Neutrophil (primary cell): ENCODE results near the gene NWD2.
A peak's percentile ranks its signal among the peaks of the same experiment; 100 is the strongest.

Experiments used
- H3K27ac ChIP-seq: fragments of 200-600 bp; sonication (generic); 2 replicates; pipeline ENCODE4 v1.5.1; 2016; ENCODE audit warnings: mild to moderate bottlenecking, moderate library complexity
- H3K27me3 ChIP-seq: fragments of 200-600 bp; sonication (generic); 2 replicates; pipeline ENCODE4 v1.6.0; 2016; ENCODE audit warnings: mild to moderate bottlenecking
- H3K36me3 ChIP-seq: fragments of 200-600 bp; sonication (generic); 2 replicates; pipeline ENCODE4 v1.5.1; 2017
- H3K4me1 ChIP-seq, 2 experiments: fragments of 200-600 bp in 1 of 2; sonication (generic) in 1 of 2; 1 replicate in 1 of 2; 2 replicates in 1 of 2; pipeline versions ENCODE4 v1.5.1 to v1.6.1; 2013 to 2016; ENCODE audit warnings: low read depth in 1 of 2, low read length in 1 of 2, mild to moderate bottlenecking in 1 of 2, moderate library complexity in 1 of 2; ENCODE audit not compliant: control insufficient read depth in 1 of 2, insufficient read depth in 1 of 2
- H3K4me3 ChIP-seq, 2 experiments: fragments of 200-600 bp in 1 of 2; sonication (generic) in 1 of 2; 1 replicate in 1 of 2; 2 replicates in 1 of 2; pipeline ENCODE4 v1.5.1; 2013 to 2016; ENCODE audit warnings: low read depth in 1 of 2, low read length in 1 of 2, mild to moderate bottlenecking in 1 of 2, moderate library complexity in 1 of 2
- H3K9me3 ChIP-seq: fragments of 200-600 bp; sonication (generic); 2 replicates; pipeline ENCODE4 v1.5.1; 2016
- CTCF ChIP-seq: fragments of 200-600 bp; sonication (generic); IDR thresholded peaks from 2 replicates; pipeline ENCODE4 v1.5.1; 2016; ENCODE audit warnings: antibody characterized with exemption

Gene NWD2

GRCh38 chr4:37447886-37448285 lies 203.3 kb downstream of the NWD2 start:
- no peak for TF ChIP-seq CTCF

GRCh38 chr4:37450309-37450708 lies 205.8 kb downstream of the NWD2 start:
- no peaks in the 10 kb centered on the region for H3K9me3 ChIP-seq
- no peak for TF ChIP-seq CTCF
- no peak overlapping the region for H3K27ac ChIP-seq
- H3K27me3 ChIP-seq, result peaks cover 89% of the 10 kb centered on the region
- no peaks in the 10 kb centered on the region for H3K36me3 ChIP-seq
- H3K4me1 ChIP-seq, result peaks cover 8 to 12% of the 10 kb centered on the region in 2 experiments
- no peak overlapping the region for H3K4me3 ChIP-seq

More at GRCh38 chr4:37447886-37448285, 203.3 kb downstream of the NWD2 start:
- Histone ChIP-seq H3K4me3 (no peak overlapping the region), H3K27ac (no peak overlapping the region), H3K36me3 (no peaks in the 10 kb centered on the region), H3K27me3 (peaks cover 64% of the 10 kb centered on the region), H3K9me3 (no peaks in the 10 kb centered on the region), H3K4me1 (peaks cover under 1% of the 10 kb centered on the region in 2 experiments)

- Histone ChIP-seq H3K9me3 (no peaks in the 10 kb centered on the region), H3K36me3 (no peaks in the 10 kb centered on the region), H3K27me3 (peaks cover 91% of the 10 kb centered on the region), H3K4me1 (peaks cover 8 to 12% of the 10 kb centered on the region in 2 experiments), H3K4me3 (no peak overlapping the region), H3K27ac (no peak overlapping the region)
- no peak for TF ChIP-seq CTCF
Observed at GRCh38 chr4:37450911-37451310, 206.4 kb downstream of the NWD2 start.

GRCh38 chr4:37451656-37452055 lies 207.1 kb downstream of the NWD2 start:
- H3K36me3 ChIP-seq, result no peaks in the 10 kb centered on the region
- TF ChIP-seq CTCF, result no peak
- peaks cover 97% of the 10 kb centered on the region for H3K27me3 ChIP-seq
- no peak overlapping the region for H3K27ac ChIP-seq
- no peaks in the 10 kb centered on the region for H3K9me3 ChIP-seq
- no peak overlapping the region for H3K4me3 ChIP-seq
- peaks cover 8 to 12% of the 10 kb centered on the region in 2 experiments for H3K4me1 ChIP-seq

GRCh38 chr4:37452952-37453280 lies 208.4 kb downstream of the NWD2 start:
- peak overlapping the region in 1 of 2 experiments; percentile 56 for H3K4me3 ChIP-seq
- TF ChIP-seq CTCF, result no peak
- peaks cover 8 to 12% of the 10 kb centered on the region in 2 experiments for H3K4me1 ChIP-seq
- H3K9me3 ChIP-seq, result no peaks in the 10 kb centered on the region
- H3K27ac ChIP-seq, result no peak overlapping the region
- H3K36me3 ChIP-seq, result no peaks in the 10 kb centered on the region
- H3K27me3 ChIP-seq, result peaks cover 100% of the 10 kb centered on the region
